GM13976 (cell line): ENCODE results near the gene SLC25A23.

ENCODE experiments used
- DNase-seq: peaks from one replicate; pipeline ENCODE4 v3.0.0; 2012; ENCODE audit warnings: low spot score
- CTCF ChIP-seq: IDR thresholded peaks from 2 replicates; pipeline ENCODE4 v1.5.1; 2012; ENCODE audit warnings: borderline replicate concordance, mild to moderate bottlenecking; ENCODE audit not compliant: insufficient read depth; ENCODE audit errors: extremely low read depth, missing control alignments, control extremely low read depth
- in situ Hi-C: fragments of 300-500 bp; cut with MboI; formaldehyde crosslinking; loops from one replicate; pipeline ENCODE4 v1.12.0; 2022; ENCODE audit warnings: low sequenced_read_pairs, mixed read lengths, inconsistent platforms; ENCODE audit not compliant: unreplicated experiment

SLC25A23 gene

GRCh38 chr19:6413721-6414643 is 45.6 kb downstream of the SLC25A23 start:
- in situ Hi-C loops = no loop called here
- no peak for TF ChIP-seq CTCF
- no peak for DNase-seq

GRCh38 chr19:6413291-6413690 is 46.3 kb downstream of the SLC25A23 start:
- in situ Hi-C loops = no loop called here
- TF ChIP-seq CTCF = no peak
- no peak for DNase-seq

- in situ Hi-C loops = no loop called here
- DNase-seq = peak; percentile 75
- peak; percentile 50 for TF ChIP-seq CTCF
Observed at GRCh38 chr19:6412447-6413091, 47.0 kb downstream of the SLC25A23 start.

GRCh38 chr19:6412061-6412446 is 47.5 kb downstream of the SLC25A23 start:
- no peak for TF ChIP-seq CTCF
- DNase-seq = no peak
- in situ Hi-C loops = no loop called here

- no peak for TF ChIP-seq CTCF
- DNase-seq = no peak
- in situ Hi-C loops = no loop called here
Observed at GRCh38 chr19:6409346-6409745, 50.2 kb downstream of the SLC25A23 start.

GRCh38 chr19:6406401-6406800 is 53.2 kb downstream of the SLC25A23 start:
- in situ Hi-C loops = no loop called here
- DNase-seq = no peak
- TF ChIP-seq CTCF = no peak
